Ovary (tissue), 10 donors: ENCODE measurements around the gene PRR5. TPM values are rescaled to one million over a fixed set of nuclear protein-coding genes. Genes with fewer than 3 reads are reported as not detected.
"Not testable (repeated sequence)": the region's sequence is repeated elsewhere in the genome, so short reads cannot be mapped to it uniquely, and the experiment has no call there.

ENCODE experiments used
- DNase-seq, 5 donors: peaks; one replicate each; pipeline ENCODE4 v3.0.0-alpha.2; 2019 to 2020
- H3K27ac ChIP-seq, 2 donors: fragments of 200-600 bp; one replicate each; pipeline versions ENCODE4 v1.5.1 to v1.8.0; 2019 to 2022
- H3K27me3 ChIP-seq: fragments of 200-600 bp; one replicate; pipeline ENCODE4 v1.8.0; 2022
- H3K36me3 ChIP-seq: fragments of 200-600 bp; sonication (generic); one replicate; pipeline ENCODE4 v1.5.1; 2019
- H3K4me1 ChIP-seq: one replicate; pipeline ENCODE4 v1.8.1; 2013; ENCODE audit warnings: mild to moderate bottlenecking, moderate library complexity; ENCODE audit not compliant: insufficient read depth
- H3K4me3 ChIP-seq: fragments of 200-600 bp; sonication (generic); one replicate; pipeline ENCODE4 v1.5.1; 2017
- H3K9me3 ChIP-seq, 2 donors: fragments of 200-600 bp in 1 of 2; sonication (generic) in 1 of 2; one replicate each; pipeline versions ENCODE4 v1.5.1 to v1.8.1; 2013 to 2019; ENCODE audit warnings: mild to moderate bottlenecking in 1 of 2, moderate library complexity in 1 of 2
- EP300 ChIP-seq: sonication (generic); formaldehyde crosslinking; IDR thresholded peaks from one replicate; pipeline ENCODE4 v1.6.1; 2017; ENCODE audit warnings: antibody characterized with exemption
- POLR2A ChIP-seq: fragments of 450-650 bp; IDR thresholded peaks from one replicate; pipeline ENCODE4 v1.6.1; 2017; ENCODE audit warnings: antibody characterized with exemption, mild to moderate bottlenecking, moderate library complexity
- WGBS, 3 donors: extraction: QIAGEN DNeasy Blood & Tissue Kit in 1 of 3; methylation state at CpG; one replicate each; pipeline versions ENCODE4 v1.1.5 to v1.1.7; 2013 to 2017; 5-methylcytosine and 5-hydroxymethylcytosine counted together
- intact Hi-C, 4 donors: fragments of 100-400 bp; cut with DNase I; formaldehyde crosslinking; loops; one replicate each; pipeline versions ENCODE4 v1.11.0 to v1.15.1; 2022 to 2023
- long read RNA-seq, 3 donors: library from polyadenylated mRNA in 2 of 3; unstranded in 2 of 3; transcript quantifications; one replicate each; pipeline ENCODE4 v2.0.0 and lab custom pipeline, GENCODE V29; 2021 to 2026
- polyA plus RNA-seq, 2 donors: library from polyadenylated mRNA; stranded (reverse); fragments of 200-250 nt in 1 of 2; fragments of 350-450 nt in 1 of 2; fragmentation: Illumina TruSeq in 1 of 2; extraction: RNeasy Lipid Tissue Mini Kit (QIAGEN cat#74804) in 1 of 2; gene quantifications; one replicate each; pipeline ENCODE4 v1.2.3, GENCODE V29; 2013 to 2014
- total RNA-seq, 7 donors: library from RNA; depleted of rRNA in 2 of 7; stranded (reverse); fragments of >200 nt in 2 of 7; fragmentation: NEBNext Ultra II Directional in 3 of 7; extraction: Animal tissue kit (Norgen Biotek cat#: 25700) in 3 of 7; gene quantifications; one replicate each; pipeline versions ENCODE4 v1.1.0 to v1.2.4, GENCODE V29; 2016 to 2023
- TF ChIP-seq, protein P1 (sequence below), 3 donors: fragments of 450-650 bp in 2 of 3; fragments of 200-600 bp in 1 of 3; IDR thresholded peaks; one replicate each; pipeline versions ENCODE4 v1.5.1 to v1.8.0; 2016 to 2022; ENCODE audit warnings: antibody characterized with exemption in 3 of 3, mild to moderate bottlenecking in 1 of 3
- donor health status: DM: no; HTN: no; CAD: no; lungs with moderate emphysema.
- donor health status: DM: no; HTN: no; CAD: no.
- donor health status: Bipolar disorder and iron deficiency.
- donor health status: DM: yes; HTN: yes; CAD: no.
- donor health status: DM: no; HTN: no; CAD: no.
- donor health status: DM: yes; HTN: yes; CAD: no.

PRR5 gene, protein sequence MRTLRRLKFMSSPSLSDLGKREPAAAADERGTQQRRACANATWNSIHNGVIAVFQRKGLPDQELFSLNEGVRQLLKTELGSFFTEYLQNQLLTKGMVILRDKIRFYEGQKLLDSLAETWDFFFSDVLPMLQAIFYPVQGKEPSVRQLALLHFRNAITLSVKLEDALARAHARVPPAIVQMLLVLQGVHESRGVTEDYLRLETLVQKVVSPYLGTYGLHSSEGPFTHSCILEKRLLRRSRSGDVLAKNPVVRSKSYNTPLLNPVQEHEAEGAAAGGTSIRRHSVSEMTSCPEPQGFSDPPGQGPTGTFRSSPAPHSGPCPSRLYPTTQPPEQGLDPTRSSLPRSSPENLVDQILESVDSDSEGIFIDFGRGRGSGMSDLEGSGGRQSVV
- 10 to 100 TPM in 6 of 7 donors, 1 to 10 TPM in 1; 6.7 to 21.1 (median 16.8) TPM for total RNA-seq
- 10 to 100 TPM in 1 of 2 donors, 1 to 10 TPM in 1; 4.0 to 17.3 TPM for polyA plus RNA-seq
- long read RNA-seq, donor 1, transcript PRR5-216 (9 exons, 1,843 nt), result major isoform, 9 of 32 reads
- long read RNA-seq, donor 1, partial matches to known transcripts, result 3 of 32 reads
- long read RNA-seq, donor 1, other reads (novel, unspliced or antisense), result 12 of 32 reads
- long read RNA-seq, donor 2, transcript PRR5-202 (8 exons, 1,878 nt), result major isoform, 7 of 16 reads
- long read RNA-seq, donor 2, partial matches to known transcripts, result 0 of 16 reads
- long read RNA-seq, donor 2, other reads (novel, unspliced or antisense), result 0 of 16 reads
- long read RNA-seq, donor 3, transcript PRR5-216 (9 exons, 1,843 nt), result minor isoform, 15 of 82 reads
- long read RNA-seq, donor 3, transcript PRR5-202 (8 exons, 1,878 nt), result major isoform, 32 of 82 reads
- long read RNA-seq, donor 3, partial matches to known transcripts, result 5 of 82 reads
- long read RNA-seq, donor 3, other reads (novel, unspliced or antisense), result 15 of 82 reads

DNA sequence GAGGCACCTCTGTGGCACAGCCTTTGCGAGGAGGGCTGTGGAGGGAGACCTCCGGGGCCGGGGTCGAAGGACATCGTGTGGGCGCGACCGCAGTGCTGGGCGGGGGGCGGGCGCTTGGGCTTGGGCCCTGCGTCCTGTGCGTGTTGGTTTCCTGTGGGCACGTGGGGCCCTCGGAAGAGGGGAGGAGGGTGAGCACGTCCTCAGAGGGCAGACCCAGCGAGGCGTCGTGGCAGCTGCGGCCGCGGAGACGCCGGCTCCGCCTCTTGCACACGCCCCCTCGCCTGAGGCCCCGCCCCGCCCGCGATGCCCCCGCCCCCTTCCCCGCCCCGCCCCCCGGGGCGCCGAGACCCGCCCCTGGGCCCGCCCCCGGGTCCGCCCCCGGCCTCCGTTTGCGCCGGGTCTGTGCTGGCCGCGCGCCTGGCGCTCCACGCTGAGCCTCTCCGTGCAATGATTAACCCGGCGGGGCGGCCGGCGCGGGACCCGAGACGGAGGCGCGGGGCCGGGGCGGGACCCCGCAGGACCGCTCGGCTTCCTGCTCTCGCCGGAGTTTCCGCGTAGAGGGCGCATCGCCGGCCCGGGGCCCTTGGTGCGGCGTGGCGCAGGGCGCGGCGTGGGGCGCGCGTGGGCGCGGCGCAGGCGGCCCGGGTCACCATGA is at the start of gene PRR5:
PRR5 (plus strand) TSS at position 381 of the 655 bp plus-strand sequence; CDS start at position 652, 271 bp downstream.
- Histone ChIP-seq H3K36me3 (no peaks in the 10 kb centered on the region), H3K27ac (peak within 1 kb of the TSS; percentile 27 to 43), H3K27me3 (no peaks in the 10 kb centered on the region), H3K9me3 (no peaks in the 10 kb centered on the region), H3K4me3 (peak within 1 kb of the TSS; percentile 51), H3K4me1 (peaks cover 13% of the 10 kb centered on the region)
- TF ChIP-seq EP300 (no peak), POLR2A (no peak)
- TF ChIP-seq, protein P1, sequence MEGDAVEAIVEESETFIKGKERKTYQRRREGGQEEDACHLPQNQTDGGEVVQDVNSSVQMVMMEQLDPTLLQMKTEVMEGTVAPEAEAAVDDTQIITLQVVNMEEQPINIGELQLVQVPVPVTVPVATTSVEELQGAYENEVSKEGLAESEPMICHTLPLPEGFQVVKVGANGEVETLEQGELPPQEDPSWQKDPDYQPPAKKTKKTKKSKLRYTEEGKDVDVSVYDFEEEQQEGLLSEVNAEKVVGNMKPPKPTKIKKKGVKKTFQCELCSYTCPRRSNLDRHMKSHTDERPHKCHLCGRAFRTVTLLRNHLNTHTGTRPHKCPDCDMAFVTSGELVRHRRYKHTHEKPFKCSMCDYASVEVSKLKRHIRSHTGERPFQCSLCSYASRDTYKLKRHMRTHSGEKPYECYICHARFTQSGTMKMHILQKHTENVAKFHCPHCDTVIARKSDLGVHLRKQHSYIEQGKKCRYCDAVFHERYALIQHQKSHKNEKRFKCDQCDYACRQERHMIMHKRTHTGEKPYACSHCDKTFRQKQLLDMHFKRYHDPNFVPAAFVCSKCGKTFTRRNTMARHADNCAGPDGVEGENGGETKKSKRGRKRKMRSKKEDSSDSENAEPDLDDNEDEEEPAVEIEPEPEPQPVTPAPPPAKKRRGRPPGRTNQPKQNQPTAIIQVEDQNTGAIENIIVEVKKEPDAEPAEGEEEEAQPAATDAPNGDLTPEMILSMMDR (IDR thresholded peaks at IDR 0.05), result no peak
- 1 to 11% (median 1%) methylated on average over 9 to 82 of the region's 88 CpGs for WGBS, 3 donors
- DNase-seq, result peak; percentile 79 to 89 (median 87)
- intact Hi-C loops, result loop anchor here in 1 of 4 donors (2.0 kb wide), 1 partner anchor 27 kb away; no protein-coding TSS in a partner anchor

DNA sequence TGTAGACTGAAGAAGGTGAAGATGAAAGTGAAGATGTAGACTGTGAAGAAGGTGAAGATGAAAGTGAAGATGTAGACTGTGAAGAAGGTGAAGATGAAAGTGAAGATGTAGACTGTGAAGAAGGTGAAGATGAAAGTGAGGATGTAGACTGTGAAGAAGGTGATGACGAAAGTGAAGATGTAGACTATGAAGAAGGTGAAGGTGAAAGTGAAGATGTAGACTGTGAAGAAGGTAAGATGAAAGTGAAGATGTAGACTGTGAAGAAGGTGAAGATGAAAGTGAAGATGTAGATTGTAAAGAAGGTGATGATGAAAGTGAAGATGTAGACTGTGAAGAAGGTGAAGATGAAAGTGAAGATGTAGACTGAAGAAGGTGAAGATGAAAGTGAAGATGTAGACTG is 49.1 kb upstream of the PRR5 start:
- H3K4me3 ChIP-seq, H3K9me3 ChIP-seq, H3K27ac ChIP-seq, intact Hi-C loops, H3K36me3 ChIP-seq, H3K27me3 ChIP-seq, DNase-seq: not testable (repeated sequence)
- 79 to 86% (median 81%) methylated on average over 1 of the region's 1 CpG for WGBS, 3 donors
- H3K4me1 ChIP-seq, result peaks cover 10% of the 10 kb centered on the region

DNA sequence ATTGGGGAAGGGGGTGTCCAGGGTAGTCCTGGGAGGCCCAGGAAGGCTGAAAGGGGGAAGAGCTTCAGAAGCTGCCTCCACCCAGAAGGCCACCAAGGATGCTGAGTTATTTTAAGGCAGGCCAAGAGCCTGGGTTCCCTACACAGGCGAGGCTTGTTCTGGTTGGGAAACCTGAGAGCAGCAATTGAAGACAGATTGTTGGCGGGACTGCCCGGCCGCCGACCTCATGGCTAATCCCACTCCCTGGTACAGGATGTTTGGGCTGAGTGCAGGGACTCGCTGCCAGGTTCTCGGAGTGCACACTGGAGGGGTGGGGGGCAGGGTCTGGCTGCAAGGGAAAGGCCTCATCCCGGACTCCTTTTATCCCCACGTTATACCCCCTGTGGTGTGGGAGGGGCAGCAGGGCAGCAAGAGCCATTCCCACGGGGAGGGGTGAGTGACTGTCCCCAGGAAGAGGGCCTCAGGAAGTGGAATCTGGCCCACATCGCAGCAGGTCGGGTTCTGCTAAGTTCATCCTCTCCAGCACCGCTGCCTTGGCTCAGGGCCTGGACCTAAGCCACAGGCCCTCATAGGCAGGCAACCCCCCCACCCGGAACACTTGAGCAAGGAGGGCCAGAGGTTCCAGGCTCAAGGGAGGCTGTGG is 43.6 kb upstream of the PRR5 start:
- Histone ChIP-seq H3K4me3 (no peak overlapping the region), H3K27ac (no peak overlapping the region), H3K9me3 (no peaks in the 10 kb centered on the region), H3K36me3 (no peaks in the 10 kb centered on the region), H3K4me1 (peaks cover 8% of the 10 kb centered on the region), H3K27me3 (no peaks in the 10 kb centered on the region)
- TF ChIP-seq, protein P1 (IDR thresholded peaks at IDR 0.05), result no peak
- TF ChIP-seq POLR2A (no peak), EP300 (no peak)
- DNase-seq, result peak in 3 of 5 donors; percentile 66 to 79 (median 67)
- intact Hi-C loops, result no loop called here
- WGBS, 3 donors, result 6 to 11% (median 8%) methylated on average over 14 of the region's 14 CpGs

DNA sequence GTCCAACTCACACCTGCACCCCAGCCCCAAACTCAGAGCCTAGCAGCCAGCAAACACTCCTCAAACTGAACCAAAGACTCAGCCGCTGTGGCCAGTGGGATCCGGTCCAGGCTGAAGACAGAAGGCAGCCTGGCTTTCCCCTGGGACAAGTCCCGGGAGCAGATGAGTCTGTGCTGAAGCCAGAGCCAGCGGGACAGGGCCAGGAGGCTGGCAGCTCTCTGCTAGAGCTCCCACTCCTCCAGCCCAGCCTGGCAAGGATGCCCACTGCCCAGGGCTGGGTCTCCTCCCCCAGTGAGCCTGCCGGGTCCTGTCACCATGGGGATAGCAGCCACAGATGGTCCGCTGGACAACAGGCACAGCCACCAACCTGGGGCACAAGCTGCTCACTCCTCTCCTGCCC is 42.9 kb upstream of the PRR5 start:
- Histone ChIP-seq H3K9me3 (no peaks in the 10 kb centered on the region), H3K27me3 (no peaks in the 10 kb centered on the region), H3K36me3 (no peaks in the 10 kb centered on the region), H3K27ac (no peak overlapping the region), H3K4me3 (no peak overlapping the region), H3K4me1 (peaks cover 10% of the 10 kb centered on the region)
- 37 to 53% (median 44%) methylated on average over 5 to 6 of the region's 6 CpGs for WGBS, 3 donors
- intact Hi-C loops, result no loop called here
- DNase-seq, result peak in 1 of 5 donors; percentile 52
- no peak for TF ChIP-seq EP300
- TF ChIP-seq, protein P1 (IDR thresholded peaks at IDR 0.05), result no peak
- TF ChIP-seq POLR2A, result no peak
